ENCODE measurements around the gene SMIM35.
"Not testable (repeated sequence)": the region's sequence is repeated elsewhere in the genome, so short reads cannot be mapped to it uniquely, and the experiment has no call there.

The SMIM35 gene

DNA sequence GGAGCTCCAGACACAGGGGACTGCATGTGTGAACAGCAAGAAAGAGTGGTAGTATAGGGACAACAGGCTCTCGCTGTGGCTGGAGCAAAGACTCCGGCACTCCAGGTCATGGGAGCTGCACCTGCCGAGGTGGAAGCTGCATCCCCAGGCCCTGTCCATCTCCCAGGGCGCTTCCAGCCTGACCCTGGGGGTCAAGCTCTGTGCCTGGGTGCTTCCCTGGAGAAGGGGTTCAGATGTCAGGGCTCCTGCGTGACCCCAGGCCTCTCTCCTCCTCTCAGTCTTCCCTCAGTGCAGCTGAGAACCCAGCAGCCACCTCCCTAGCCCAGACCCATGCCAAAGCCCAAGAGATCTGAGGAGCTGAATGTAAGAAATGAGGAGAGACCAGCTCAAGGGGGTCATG is 6.5 kb downstream of the SMIM35 start:
- DNase-seq (ENCODE audit: low read depth): no peak

DNA sequence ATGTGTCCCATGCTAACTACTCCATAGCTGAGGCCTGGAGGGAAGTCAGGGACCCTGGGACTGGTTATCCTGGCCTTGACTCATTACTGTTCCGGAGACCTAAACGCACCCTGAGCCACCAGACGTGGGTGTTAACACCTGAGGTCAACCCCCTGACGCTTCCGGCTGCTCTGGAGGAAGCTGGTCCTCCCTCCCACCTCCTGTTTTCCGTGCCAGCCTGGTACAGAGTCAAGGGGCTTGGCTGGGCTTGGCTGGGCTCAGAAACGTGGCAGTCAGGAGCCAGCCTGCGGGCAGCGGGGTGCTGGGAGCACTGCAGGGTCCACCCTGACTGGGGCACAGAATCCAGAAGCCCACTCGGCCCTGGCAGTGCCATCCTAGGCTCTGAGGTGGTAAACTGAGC is 7.3 kb downstream of the SMIM35 start:
- DNase-seq (ENCODE audit: low read depth): no peak

DNA sequence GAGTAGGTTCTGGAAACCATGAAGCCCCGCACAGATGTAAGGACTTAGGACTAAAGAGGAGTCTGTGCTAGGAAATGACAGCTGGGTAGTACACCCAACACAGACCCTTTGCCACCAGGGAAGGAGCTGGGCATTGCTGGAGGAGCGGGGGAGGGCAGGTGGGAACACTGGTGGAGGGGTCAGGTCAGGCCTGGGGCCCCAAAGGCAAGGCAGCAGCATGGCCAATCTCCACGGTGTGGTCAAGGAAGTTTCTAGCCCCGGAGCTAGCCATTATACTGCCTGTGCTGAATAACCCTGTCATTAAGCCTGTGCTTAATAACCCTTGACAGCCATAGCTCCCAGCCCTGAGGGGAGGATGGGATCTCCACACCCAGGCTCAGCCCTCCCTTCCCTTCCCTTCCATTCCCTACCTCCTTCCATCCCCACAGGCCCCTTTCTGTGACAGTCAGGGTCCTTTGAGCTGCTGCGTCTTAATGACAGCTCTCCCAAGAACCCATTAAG is 7.8 kb downstream of the SMIM35 start:
- DNase-seq (ENCODE audit: low read depth): no peak

GRCh38 chr11:118076754-118077281 is 9.9 kb downstream of the SMIM35 start, which contains the start of gene TMPRSS4:
TMPRSS4 (plus strand) TSS chr11:118077078; CDS start chr11:118077303, 225 bp downstream.
- no peak for DNase-seq (ENCODE audit: low read depth)

DNA sequence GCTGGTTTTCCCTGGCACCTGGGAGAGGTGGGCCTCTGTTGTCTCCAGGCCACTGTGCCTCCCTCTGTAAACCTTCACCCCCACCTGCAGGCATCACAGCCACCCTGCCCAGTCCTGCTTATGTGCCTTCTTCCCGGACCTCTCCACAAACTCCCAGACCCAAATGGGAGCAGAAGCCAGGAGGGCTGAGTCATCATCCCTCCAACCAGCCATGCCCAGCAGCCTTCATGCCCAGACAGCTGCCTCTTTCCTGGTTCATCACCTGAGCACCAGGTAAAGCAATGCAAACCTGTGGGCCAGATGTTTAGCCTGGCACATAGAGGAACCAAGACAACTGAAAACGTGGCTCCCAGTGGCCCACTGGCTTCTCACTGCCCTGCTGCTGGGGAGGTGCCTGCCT is 12.0 kb downstream of the SMIM35 start:
- DNase-seq (ENCODE audit: low read depth): no peak

DNA sequence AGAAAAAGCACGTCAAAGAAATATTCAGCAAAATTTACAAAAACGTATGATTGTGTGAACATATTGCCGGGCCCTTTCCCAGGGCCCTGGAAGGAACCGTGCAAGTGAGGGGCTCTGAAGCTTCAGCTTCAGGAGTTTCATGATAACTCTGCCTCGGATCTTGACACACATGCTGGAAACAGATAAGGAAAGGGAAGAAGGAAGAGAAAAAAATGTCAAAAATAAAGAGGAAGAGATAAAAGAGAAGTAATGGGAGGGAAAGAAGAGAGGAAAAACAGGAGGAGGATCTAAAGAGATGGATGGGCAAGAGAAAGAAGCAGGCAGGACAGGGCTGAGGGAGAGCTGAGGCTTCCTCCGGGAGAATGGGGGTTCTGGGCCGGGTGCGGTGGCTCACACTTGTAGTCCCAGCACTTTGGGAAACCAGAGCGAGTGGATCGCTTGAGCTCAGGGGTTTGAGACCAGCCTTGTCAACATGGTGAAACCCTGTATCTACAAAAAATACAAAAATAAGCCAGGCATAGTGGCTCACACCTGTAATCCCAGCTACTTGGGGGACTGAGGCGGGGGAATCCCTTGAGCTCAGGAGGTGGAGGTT is 12.6 kb downstream of the SMIM35 start:
- DNase-seq (ENCODE audit: low read depth): no peak

DNA sequence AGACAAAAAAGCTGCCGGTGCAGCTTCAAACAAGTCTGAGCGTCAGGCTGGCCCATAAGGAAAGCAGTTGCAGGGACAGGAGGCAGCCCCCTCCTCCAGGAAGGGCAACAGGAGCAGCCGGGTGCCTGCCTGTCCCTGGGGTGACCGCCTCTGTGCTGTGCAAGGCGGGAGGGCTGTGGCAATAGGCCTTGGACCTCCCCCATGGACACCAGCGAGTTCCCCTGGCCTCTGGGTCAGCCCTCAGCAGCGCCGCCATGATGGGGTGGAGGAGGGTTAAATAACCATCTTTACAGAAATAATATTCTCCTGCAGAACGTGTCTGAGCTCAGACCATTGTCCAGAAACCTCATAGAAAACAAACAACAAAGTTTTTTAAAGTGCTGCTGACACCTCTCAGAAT is 13.2 kb downstream of the SMIM35 start:
- no peak for DNase-seq (ENCODE audit: low read depth)

DNA sequence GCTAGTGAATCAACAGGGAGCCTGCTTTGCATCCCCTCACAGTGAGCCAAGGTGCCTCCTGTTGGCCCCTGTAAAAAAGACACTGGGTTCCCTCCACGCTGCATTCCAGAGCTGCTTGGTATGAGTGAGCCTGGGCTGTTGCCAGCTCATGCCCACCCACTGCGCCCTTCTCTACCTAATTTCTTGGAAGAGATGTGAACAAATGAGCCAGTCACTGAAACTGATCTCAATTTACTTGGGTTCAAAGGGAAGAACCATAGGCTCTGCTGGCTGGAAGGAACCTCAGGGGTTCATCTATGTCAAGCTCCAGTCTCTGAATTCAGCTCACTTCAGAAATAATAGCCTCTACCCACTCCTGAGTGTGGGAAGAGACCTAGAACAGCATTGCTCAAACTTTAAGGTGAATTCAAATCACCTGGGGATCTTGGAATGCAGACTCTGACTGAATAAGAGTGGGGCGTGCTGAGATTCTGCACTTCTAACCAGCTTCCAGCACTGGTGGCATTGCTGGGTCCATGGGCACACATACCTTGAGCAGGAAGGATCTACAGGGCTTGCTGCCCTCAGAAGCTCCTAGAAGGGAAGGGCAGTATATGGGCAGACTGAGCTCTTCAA is 15.2 kb downstream of the SMIM35 start:
- DNase-seq (ENCODE audit: low read depth): no peak

DNA sequence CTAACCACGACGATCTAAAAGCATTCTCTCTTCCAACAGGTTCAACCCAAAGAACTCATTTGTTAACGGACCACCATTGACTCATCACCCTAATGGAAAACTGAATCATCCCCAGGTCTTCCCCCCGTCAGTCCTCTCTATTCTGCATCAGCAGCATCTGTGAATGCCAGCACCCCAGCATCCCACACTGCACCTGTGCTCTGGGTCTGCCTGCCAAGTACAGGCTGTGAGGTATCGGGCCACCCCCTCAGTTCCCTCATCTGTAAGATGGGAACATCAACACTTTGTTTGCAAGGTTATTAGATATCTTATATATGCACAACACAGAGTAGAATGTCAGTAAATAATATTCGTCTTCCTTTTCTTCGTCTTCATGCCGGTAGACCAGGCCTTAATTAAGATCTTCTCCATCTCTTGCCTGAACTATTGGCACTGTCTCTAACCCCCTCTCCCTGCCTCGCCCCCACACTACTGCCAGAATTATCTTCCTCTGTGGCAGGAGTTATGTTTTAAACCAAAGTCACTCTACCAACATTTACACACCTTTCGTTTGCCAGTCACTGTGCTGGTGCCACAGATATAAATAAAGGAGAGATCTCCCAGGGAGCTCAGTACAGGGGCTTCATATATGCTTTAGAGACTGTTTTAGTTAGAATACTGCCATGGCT is 17.7 kb downstream of the SMIM35 start:
- no peak for DNase-seq (ENCODE audit: low read depth)

GRCh38 chr11:118068206-118068944 is 18.4 kb downstream of the SMIM35 start:
- no peak for DNase-seq (ENCODE audit: low read depth)

GRCh38 chr11:118067006-118067405 is 19.8 kb downstream of the SMIM35 start:
- no peak for DNase-seq (ENCODE audit: low read depth)

DNA sequence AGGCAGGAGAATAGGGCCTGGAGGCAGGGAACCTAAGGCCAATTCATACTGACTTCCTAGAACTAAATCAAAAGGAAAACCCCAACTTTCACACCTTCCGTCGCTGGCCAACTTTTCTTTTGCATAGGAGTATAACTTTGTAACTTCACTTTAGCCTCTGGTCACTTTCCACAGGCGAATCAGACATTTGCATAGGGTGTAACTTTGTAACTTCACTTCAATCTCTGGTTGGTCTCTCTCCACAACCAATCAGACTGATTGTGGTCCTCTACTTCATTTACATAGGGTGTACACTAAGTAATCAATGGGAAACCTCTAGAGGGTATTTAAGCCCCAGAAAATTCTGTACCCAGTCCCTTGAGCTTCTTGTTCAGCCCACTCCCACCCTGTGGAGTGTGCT is 21.4 kb downstream of the SMIM35 start:
- DNase-seq (ENCODE audit: low read depth): no peak

DNA sequence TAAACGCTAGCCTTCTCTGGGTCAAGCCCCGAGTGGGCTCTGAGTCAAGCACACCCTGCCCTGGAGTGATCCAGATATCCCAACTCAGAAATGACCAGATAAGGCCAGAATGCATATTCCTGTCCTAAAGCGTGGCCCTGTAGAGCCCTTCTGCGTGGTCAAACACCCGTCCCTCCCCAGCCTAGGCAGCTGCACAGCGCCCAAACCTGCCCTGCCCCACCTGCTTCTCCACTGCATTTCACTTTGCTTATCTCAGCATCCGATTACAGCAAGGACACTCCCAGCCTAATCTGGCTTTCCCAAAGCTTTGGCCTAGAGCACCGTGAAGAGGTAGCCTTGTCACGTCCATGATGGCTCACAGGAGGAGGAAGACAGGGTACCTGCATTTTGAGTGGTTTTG is 21.8 kb downstream of the SMIM35 start:
- DNase-seq (ENCODE audit: low read depth): no peak

DNA sequence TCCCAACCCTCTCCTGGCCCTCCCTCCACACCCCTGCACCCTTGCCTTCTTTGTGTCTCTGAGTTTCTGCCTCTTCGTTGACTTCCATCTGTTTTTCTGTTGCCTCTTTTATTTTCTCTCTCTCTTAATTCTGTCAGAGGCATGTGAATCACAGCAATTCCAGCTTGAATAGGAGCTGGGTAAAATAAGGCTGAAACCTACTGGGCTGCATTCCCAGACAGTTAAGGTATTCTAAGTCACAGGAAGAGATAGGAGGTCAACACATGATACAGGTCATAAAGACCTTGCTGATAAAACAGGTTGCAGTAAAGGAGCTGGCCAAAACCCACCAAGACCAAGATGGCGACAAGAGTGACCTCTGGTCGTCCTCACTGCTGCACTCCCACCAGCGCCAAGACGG is 24.1 kb downstream of the SMIM35 start:
- not testable (repeated sequence) for DNase-seq (ENCODE audit: low read depth)

DNA sequence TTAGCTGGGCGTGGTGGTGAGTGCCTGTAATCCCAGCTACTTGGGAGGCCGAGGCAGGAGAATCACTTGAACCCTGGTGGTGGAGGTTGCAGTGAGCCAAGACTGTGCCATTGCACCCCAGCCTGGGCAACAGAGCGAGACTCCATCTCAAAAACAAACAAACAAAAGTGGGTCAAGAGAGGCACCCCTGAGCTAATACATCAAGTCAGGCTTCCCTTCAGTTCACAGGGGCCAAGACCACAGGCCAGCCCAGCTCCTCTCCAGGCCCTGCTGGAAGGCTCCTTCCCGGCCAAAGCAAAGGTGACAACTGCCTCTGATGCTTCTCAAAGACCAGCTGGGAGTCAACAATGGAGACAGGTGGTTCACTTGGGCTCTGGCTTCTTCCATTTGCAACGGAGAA is 24.6 kb downstream of the SMIM35 start:
- not testable (repeated sequence) for DNase-seq (ENCODE audit: low read depth)

DNA sequence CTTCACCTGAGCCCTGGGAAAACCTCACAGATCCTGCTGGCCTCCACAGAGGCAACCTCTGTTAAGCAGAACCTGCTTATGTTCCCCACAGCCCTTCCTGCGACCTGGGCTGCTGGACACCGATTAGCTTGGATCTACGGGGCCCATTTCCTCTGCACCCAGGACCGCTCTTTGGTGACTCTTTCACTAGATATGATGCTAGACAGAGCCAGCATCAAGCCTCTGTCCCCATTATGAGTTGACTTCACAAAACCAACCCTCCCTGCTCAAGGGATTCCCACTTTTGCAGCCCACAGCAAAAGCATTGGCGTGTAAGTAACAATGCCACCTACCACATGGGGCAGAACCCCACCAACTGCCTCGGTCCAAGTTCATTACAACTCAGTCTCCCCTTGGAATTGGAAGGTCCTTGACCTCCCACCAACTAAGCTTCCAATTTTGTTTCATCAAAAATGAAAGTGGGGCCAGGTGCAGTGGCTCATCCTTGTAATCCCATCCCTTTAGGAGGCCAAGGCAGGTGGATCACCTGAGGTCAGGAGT is 25.1 kb downstream of the SMIM35 start:
- no peak for DNase-seq (ENCODE audit: low read depth)

- DNase-seq (ENCODE audit: low read depth): no peak
These were observed 25.9 kb downstream of the SMIM35 start for GRCh38 chr11:118060869-118061268.

GRCh38 chr11:118060081-118060661 is 26.6 kb downstream of the SMIM35 start:
- no peak for DNase-seq (ENCODE audit: low read depth)

DNA sequence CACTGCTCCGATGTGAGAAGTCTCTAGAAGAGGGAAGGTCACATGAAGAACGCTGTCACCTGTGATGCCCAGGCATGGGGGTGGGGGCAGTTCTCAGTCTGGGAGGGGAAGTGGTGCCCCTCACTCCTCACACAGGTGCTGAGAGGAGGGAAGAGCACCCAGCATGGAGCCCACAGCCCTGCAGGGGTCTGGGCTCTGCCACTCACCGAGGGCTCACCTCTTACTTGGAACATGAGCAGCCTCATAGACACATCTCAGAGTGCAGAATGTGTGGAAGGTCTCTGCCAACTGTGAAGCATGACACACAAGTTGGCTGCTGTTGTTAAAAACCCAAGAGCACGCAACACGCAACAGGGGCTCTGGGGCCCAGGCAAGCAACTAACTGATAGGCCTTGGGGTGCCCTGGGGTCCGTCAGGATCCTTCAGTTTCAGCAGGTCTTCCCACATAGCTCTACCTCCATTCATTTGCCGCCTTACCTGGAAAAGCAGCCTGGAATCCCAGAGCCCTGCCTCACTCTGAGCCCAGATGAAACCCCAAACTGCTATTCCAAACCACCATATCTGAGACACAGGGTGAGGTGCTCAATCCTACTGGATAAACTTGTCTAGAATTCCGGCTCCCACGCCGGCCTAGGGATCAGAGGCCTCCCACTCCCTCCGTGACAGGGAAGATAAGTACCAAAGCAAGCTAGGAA is 27.4 kb downstream of the SMIM35 start:
- DNase-seq (ENCODE audit: low read depth): no peak

DNA sequence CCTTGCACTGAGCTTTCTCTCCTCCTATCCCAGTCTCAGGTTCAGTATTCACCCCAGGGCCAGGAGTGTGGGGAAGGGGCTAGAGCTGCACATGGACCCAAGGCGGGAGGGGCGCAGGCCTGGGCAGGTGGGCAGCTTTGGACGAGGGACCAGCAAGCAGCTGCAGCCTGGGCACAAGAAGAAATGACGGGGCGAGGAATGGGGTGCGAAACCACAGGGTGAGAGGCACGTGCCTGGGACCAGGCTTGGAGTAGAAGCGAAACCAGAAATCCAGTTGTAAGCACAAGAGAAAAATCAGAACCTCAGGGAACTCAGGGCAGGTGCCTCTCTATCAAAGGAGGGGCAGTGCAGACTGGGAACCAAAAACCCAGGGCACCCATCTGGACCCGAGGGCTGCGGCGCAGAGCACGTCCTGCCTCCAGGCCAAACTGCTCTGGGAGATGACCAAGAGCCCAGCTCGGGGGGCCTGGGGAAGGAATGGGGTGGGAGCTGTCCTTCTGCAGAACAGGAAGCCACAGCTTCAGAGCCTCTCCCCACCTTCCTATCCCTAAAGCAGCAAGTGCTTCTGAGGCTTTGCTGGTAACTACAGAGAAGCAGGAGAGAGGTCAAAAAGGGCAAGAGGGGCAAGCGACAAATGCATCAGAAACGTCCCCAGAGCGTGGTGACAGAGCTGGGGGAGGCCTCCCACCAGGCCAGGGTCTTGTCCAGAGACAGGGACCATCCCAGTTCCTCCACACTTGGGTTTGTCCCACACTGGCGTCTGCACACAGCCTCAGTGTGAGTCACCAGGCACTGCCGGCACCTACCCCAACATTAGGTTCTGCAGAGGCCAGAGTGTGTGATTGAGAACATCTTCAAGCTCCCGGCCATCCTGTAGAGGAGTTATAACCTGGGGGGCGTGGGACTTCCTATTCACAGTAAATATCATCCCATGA is 28.2 kb downstream of the SMIM35 start:
- no peak for DNase-seq (ENCODE audit: low read depth)
